ENCODE data around the gene PATJ. TPM values are rescaled to one million over a fixed set of nuclear protein-coding genes. Genes with fewer than 3 reads are reported as not detected.
"Not testable (repeated sequence)": the region's sequence is repeated elsewhere in the genome, so short reads cannot be mapped to it uniquely, and the experiment has no call there.

PATJ gene
- total and polyA plus RNA-seq, 2 experiments from 2014 or later: 35.3 to 68.4 TPM

DNA sequence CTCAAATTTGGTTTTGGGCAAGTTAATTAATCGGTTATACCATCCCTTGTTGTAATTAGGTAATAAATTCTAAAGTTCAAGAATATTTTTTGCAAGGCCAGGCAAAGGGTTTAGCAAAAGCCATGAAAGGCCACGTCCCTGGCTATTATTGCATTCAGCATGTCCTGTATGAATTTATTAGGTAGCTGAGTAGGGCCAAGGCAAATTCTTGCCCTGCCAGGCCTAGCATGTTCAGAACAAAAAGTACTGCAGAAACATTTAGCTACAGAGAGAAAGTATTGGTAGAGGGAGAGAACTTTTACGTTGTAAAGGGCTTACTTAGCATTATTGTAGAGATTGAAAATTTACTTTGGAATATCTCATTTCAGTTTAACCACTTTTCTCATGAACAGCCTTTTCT is 94.4 kb downstream of the PATJ start:
- no peaks in the 10 kb centered on the region for H3K4me1 ChIP-seq (ENCODE audit: insufficient read depth)
- DNase-seq (ENCODE audit: low spot score): no peak
- no peaks in the 10 kb centered on the region for H3K9me2 ChIP-seq (ENCODE audit: insufficient read depth)
- no peaks in the 10 kb centered on the region for H3K27me3 Mint-ChIP-seq (ENCODE audit: insufficient read depth, low read depth, poor library complexity)
- H2AFZ ChIP-seq: no peak overlapping the region
- peaks cover under 1% of the 10 kb centered on the region; the same call in 1 of the 3 replicates for H3K36me3 Mint-ChIP-seq (ENCODE audit: low read depth)
- no peak overlapping the region for H3K4me3 Mint-ChIP-seq
- no peak for ATAC-seq
- H3F3A ChIP-seq (replicated peaks; ENCODE audit: low read depth): no peaks in the 10 kb centered on the region
- no peaks in the 10 kb centered on the region for H3K27me3 ChIP-seq (ENCODE audit: insufficient read depth)
- no peak overlapping the region for H3K4me3 ChIP-seq
- H3K4me2 ChIP-seq: no peak overlapping the region
- peaks cover 3% of the 10 kb centered on the region for H3K4me1 Mint-ChIP-seq
- H3K27ac Mint-ChIP-seq: no peak overlapping the region
- no peaks in the 10 kb centered on the region for H3K9me3 Mint-ChIP-seq
- no peaks in the 10 kb centered on the region for H3K79me2 ChIP-seq (replicated peaks; ENCODE audit: insufficient read depth)
- TF ChIP-seq EZH2 (IDR thresholded peaks at IDR 0.05; ENCODE audit: low read depth, unreplicated experiment) (no peak), POLR2AphosphoS5 (IDR thresholded peaks at IDR 0.05; ENCODE audit: low read depth) (no peak), NANOG (IDR thresholded peaks at IDR 0.05; ENCODE audit: borderline replicate concordance) (no peak), ZNF114 (CRISPR knock-in tag; IDR thresholded peaks at IDR 0.05) (no peak), JUNB (IDR thresholded peaks at IDR 0.05; ENCODE audit: unreplicated experiment) (no peak), EZH2phosphoT487 (IDR thresholded peaks at IDR 0.05; ENCODE audit: unreplicated experiment) (no peak), STAT1 (IDR thresholded peaks at IDR 0.05; ENCODE audit: unreplicated experiment) (no peak)
- TF ChIP-seq, protein P1, sequence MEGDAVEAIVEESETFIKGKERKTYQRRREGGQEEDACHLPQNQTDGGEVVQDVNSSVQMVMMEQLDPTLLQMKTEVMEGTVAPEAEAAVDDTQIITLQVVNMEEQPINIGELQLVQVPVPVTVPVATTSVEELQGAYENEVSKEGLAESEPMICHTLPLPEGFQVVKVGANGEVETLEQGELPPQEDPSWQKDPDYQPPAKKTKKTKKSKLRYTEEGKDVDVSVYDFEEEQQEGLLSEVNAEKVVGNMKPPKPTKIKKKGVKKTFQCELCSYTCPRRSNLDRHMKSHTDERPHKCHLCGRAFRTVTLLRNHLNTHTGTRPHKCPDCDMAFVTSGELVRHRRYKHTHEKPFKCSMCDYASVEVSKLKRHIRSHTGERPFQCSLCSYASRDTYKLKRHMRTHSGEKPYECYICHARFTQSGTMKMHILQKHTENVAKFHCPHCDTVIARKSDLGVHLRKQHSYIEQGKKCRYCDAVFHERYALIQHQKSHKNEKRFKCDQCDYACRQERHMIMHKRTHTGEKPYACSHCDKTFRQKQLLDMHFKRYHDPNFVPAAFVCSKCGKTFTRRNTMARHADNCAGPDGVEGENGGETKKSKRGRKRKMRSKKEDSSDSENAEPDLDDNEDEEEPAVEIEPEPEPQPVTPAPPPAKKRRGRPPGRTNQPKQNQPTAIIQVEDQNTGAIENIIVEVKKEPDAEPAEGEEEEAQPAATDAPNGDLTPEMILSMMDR (conservative IDR thresholded peaks at IDR 0.05; ENCODE audit: low read depth in 2 of 2): no peak
- TF ChIP-seq, protein P2, sequence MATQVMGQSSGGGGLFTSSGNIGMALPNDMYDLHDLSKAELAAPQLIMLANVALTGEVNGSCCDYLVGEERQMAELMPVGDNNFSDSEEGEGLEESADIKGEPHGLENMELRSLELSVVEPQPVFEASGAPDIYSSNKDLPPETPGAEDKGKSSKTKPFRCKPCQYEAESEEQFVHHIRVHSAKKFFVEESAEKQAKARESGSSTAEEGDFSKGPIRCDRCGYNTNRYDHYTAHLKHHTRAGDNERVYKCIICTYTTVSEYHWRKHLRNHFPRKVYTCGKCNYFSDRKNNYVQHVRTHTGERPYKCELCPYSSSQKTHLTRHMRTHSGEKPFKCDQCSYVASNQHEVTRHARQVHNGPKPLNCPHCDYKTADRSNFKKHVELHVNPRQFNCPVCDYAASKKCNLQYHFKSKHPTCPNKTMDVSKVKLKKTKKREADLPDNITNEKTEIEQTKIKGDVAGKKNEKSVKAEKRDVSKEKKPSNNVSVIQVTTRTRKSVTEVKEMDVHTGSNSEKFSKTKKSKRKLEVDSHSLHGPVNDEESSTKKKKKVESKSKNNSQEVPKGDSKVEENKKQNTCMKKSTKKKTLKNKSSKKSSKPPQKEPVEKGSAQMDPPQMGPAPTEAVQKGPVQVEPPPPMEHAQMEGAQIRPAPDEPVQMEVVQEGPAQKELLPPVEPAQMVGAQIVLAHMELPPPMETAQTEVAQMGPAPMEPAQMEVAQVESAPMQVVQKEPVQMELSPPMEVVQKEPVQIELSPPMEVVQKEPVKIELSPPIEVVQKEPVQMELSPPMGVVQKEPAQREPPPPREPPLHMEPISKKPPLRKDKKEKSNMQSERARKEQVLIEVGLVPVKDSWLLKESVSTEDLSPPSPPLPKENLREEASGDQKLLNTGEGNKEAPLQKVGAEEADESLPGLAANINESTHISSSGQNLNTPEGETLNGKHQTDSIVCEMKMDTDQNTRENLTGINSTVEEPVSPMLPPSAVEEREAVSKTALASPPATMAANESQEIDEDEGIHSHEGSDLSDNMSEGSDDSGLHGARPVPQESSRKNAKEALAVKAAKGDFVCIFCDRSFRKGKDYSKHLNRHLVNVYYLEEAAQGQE (IDR thresholded peaks at IDR 0.05; ENCODE audit: unreplicated experiment): no peak
- TF ChIP-seq, protein P3, sequence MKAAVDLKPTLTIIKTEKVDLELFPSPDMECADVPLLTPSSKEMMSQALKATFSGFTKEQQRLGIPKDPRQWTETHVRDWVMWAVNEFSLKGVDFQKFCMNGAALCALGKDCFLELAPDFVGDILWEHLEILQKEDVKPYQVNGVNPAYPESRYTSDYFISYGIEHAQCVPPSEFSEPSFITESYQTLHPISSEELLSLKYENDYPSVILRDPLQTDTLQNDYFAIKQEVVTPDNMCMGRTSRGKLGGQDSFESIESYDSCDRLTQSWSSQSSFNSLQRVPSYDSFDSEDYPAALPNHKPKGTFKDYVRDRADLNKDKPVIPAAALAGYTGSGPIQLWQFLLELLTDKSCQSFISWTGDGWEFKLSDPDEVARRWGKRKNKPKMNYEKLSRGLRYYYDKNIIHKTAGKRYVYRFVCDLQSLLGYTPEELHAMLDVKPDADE (IDR thresholded peaks at IDR 0.05): no peak
- H3K36me3 ChIP-seq (ENCODE audit: insufficient read depth): no peaks in the 10 kb centered on the region; the same call in 1 of the 2 replicates
- no peaks in the 10 kb centered on the region for H4K20me1 ChIP-seq (replicated peaks; ENCODE audit: insufficient read depth)
- H3K27ac ChIP-seq (ENCODE audit: low read depth): no peak overlapping the region

DNA sequence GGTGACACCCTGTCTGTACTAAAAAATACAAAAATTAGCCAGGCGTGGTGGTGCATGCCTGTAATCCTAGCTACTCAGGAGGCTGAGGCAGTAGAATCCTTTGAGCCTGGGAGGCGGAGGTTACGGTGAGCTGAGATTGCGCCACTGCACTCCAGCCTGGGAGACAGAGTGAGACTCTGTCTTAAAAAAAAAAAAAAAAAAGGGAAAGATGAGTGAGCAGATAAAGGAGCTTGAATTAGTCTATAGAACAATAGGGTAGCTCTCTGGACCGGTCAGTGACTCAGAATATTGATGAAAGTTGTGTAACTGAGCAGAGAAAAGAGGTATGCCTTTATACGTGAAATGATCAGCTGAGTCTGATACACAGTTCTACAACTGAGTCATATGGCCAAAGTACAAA is 95.3 kb downstream of the PATJ start:
- not testable (repeated sequence) for H3K27ac ChIP-seq (ENCODE audit: low read depth); H3K4me2 ChIP-seq; DNase-seq (ENCODE audit: low spot score); H3K9me3 Mint-ChIP-seq; H3K4me1 Mint-ChIP-seq; H3K9me2 ChIP-seq (ENCODE audit: insufficient read depth); H3K4me3 ChIP-seq; H3K36me3 Mint-ChIP-seq (ENCODE audit: low read depth); H2AFZ ChIP-seq; H3K27ac Mint-ChIP-seq; H3K79me2 ChIP-seq (replicated peaks; ENCODE audit: insufficient read depth); H4K20me1 ChIP-seq (replicated peaks; ENCODE audit: insufficient read depth); H3F3A ChIP-seq (replicated peaks; ENCODE audit: low read depth); H3K27me3 Mint-ChIP-seq (ENCODE audit: insufficient read depth, low read depth, poor library complexity); H3K27me3 ChIP-seq (ENCODE audit: insufficient read depth); H3K4me1 ChIP-seq (ENCODE audit: insufficient read depth); H3K36me3 ChIP-seq (ENCODE audit: insufficient read depth); ATAC-seq; H3K4me3 Mint-ChIP-seq
